NB4 (cell line): ENCODE data around the gene EXOSC2.

Experiments used
- CTCF ChIP-seq: IDR thresholded peaks from one replicate; pipeline ENCODE4 v1.5.1; 2012; ENCODE audit warnings: low read depth, low read length
- POLR2A ChIP-seq: IDR thresholded peaks from 2 replicates; pipeline ENCODE4 v1.6.1; 2011; ENCODE audit warnings: mild to moderate bottlenecking; ENCODE audit not compliant: insufficient read length; ENCODE audit errors: extremely low read depth

GRCh38 chr9:130713286-130713960, 19.8 kb downstream of the EXOSC2 start:
- TF ChIP-seq POLR2A (no peak), CTCF (no peak)
